A204.1 (cell line): Measurements from ENCODE around the gene NCS1.

ENCODE experiments used
- FAIRE-seq: peaks from 2 replicates; lab custom pipeline; 2012; peaks lifted over from hg19 to GRCh38; lab: Jason Lieb, UNC

Gene NCS1

GRCh38 chr9:130177898-130178805 is 5.9 kb downstream of the NCS1 start:
- no peak for FAIRE-seq

GRCh38 chr9:130179331-130179907 is 7.2 kb downstream of the NCS1 start:
- FAIRE-seq = no peak

- no peak for FAIRE-seq
Measured at GRCh38 chr9:130180516-130180915, 8.3 kb downstream of the NCS1 start.

GRCh38 chr9:130181678-130182380 is 9.6 kb downstream of the NCS1 start:
- no peak for FAIRE-seq

GRCh38 chr9:130182381-130182909 is 10.2 kb downstream of the NCS1 start:
- no peak for FAIRE-seq

- no peak for FAIRE-seq
Measured at GRCh38 chr9:130183133-130183762, 11.0 kb downstream of the NCS1 start.

GRCh38 chr9:130185017-130185416 is 12.8 kb downstream of the NCS1 start:
- no peak for FAIRE-seq

GRCh38 chr9:130185490-130186031 is 13.4 kb downstream of the NCS1 start:
- no peak for FAIRE-seq

GRCh38 chr9:130186051-130186450 is 13.8 kb downstream of the NCS1 start:
- no peak for FAIRE-seq

GRCh38 chr9:130186839-130187522 is 14.8 kb downstream of the NCS1 start:
- no peak for FAIRE-seq

- no peak for FAIRE-seq
Measured at GRCh38 chr9:130187523-130187846, 15.3 kb downstream of the NCS1 start.

- FAIRE-seq = no peak
Measured at GRCh38 chr9:130188860-130189481, 16.8 kb downstream of the NCS1 start.

GRCh38 chr9:130189840-130190239 is 17.6 kb downstream of the NCS1 start:
- FAIRE-seq = no peak

GRCh38 chr9:130191068-130191748 is 19.0 kb downstream of the NCS1 start:
- no peak for FAIRE-seq

- FAIRE-seq = no peak
Measured at GRCh38 chr9:130191749-130192120, 19.5 kb downstream of the NCS1 start.

GRCh38 chr9:130192382-130192999 is 20.3 kb downstream of the NCS1 start:
- FAIRE-seq = no peak

- FAIRE-seq = no peak
Measured at GRCh38 chr9:130193103-130193502, 20.9 kb downstream of the NCS1 start.

GRCh38 chr9:130193531-130194377 is 21.6 kb downstream of the NCS1 start:
- FAIRE-seq = no peak

- FAIRE-seq = no peak
Measured at GRCh38 chr9:130194378-130194932, 22.3 kb downstream of the NCS1 start.
